ENCODE results near the gene HOXA3.

The HOXA3 gene

DNA sequence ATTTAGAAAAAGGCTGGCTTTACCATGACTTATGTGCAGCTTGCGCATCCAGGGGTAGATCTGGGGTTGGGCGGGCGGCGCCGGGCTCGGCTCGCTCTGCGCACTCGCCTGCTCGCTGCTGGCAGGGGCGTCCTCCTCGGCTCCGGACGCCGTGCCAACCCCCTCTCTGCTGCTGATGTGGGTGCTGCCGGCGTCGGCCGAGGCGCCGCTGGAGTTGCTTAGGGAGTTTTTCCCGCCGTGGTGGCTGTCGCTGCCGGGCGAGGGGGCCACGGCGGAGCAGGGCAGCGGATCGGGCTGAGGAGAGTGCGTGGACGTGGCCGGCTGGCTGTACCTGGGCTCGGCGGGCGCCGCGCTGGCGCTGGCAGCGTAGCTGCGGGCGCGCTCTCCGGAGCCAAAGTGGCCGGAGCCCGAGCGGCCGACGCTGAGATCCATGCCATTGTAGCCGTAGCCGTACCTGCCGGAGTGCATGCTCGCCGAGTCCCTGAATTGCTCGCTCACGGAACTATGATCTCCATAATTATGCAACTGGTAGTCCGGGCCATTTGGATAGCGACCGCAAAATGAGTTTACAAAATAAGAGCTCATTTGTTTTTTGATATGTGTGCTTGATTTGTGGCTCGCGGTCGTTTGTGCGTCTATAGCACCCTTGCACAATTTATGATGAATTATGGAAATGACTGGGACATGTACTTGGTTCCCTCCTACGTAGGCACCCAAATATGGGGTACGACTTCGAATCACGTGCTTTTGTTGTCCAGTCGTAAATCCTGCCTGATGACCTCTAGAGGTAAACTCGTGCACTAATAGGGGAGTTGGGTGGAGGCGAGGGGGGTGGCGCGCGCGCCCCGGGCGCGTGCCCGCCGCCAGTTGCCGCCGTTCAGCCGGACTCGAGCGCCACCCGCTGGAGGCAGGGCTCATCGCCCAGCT, 9.1 kb downstream of the HOXA3 start, which contains the start of gene HOXA5:
Gene HOXA5 (minus strand): TSS at position 659 of the 927 bp plus-strand sequence. CDS start 74 bp downstream, at position 585.
- H3K36me3 ChIP-seq: no peaks in the 10 kb centered on the region
- H3K9me3 ChIP-seq (ENCODE audit: severe bottlenecking): no peaks in the 10 kb centered on the region
- TF ChIP-seq, protein P1, sequence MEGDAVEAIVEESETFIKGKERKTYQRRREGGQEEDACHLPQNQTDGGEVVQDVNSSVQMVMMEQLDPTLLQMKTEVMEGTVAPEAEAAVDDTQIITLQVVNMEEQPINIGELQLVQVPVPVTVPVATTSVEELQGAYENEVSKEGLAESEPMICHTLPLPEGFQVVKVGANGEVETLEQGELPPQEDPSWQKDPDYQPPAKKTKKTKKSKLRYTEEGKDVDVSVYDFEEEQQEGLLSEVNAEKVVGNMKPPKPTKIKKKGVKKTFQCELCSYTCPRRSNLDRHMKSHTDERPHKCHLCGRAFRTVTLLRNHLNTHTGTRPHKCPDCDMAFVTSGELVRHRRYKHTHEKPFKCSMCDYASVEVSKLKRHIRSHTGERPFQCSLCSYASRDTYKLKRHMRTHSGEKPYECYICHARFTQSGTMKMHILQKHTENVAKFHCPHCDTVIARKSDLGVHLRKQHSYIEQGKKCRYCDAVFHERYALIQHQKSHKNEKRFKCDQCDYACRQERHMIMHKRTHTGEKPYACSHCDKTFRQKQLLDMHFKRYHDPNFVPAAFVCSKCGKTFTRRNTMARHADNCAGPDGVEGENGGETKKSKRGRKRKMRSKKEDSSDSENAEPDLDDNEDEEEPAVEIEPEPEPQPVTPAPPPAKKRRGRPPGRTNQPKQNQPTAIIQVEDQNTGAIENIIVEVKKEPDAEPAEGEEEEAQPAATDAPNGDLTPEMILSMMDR (IDR thresholded peaks at IDR 0.05; ENCODE audit: low read depth, low read length): peak; percentile 91
- H3K4me3 ChIP-seq (ENCODE audit: low read depth, low read length): peak within 1 kb of the TSS; percentile 56
- H3K27ac ChIP-seq: no peak within 1 kb of the TSS
- peak; percentile 78 for DNase-seq
- peaks cover 52% of the 10 kb centered on the region for H3K27me3 ChIP-seq (ENCODE audit: insufficient read depth, low read depth, severe bottlenecking)

DNA sequence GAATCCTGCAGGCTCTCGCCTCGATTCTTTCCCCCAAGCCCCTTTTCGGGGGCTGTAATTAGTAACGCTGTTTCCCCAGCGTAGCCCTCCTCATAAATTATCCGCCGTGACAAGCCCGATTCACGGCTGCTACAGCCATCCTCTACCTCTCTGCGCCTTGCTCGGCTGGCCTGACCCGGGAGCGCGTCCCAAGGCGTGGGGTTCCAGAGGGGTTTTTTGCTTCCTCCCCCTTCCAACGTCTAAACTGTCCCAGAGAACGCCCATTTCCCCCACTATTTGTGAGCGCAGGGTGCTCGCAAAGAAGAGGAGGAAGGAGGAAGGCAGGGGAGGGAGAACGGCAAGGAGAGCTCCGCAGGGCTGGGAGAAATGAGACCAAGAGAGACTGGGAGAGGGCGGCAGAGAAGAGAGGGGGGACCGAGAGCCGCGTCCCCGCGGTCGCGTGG, 9.8 kb downstream of the HOXA3 start:
- Histone ChIP-seq H3K27ac (no peak overlapping the region), H3K27me3 (ENCODE audit: insufficient read depth, low read depth, severe bottlenecking) (peaks cover 51% of the 10 kb centered on the region), H3K36me3 (no peaks in the 10 kb centered on the region), H3K9me3 (ENCODE audit: severe bottlenecking) (no peaks in the 10 kb centered on the region), H3K4me3 (ENCODE audit: low read depth, low read length) (peak overlapping the region; percentile 56)
- DNase-seq: no peak
- TF ChIP-seq, protein P1 (IDR thresholded peaks at IDR 0.05; ENCODE audit: low read depth, low read length): no peak

DNA sequence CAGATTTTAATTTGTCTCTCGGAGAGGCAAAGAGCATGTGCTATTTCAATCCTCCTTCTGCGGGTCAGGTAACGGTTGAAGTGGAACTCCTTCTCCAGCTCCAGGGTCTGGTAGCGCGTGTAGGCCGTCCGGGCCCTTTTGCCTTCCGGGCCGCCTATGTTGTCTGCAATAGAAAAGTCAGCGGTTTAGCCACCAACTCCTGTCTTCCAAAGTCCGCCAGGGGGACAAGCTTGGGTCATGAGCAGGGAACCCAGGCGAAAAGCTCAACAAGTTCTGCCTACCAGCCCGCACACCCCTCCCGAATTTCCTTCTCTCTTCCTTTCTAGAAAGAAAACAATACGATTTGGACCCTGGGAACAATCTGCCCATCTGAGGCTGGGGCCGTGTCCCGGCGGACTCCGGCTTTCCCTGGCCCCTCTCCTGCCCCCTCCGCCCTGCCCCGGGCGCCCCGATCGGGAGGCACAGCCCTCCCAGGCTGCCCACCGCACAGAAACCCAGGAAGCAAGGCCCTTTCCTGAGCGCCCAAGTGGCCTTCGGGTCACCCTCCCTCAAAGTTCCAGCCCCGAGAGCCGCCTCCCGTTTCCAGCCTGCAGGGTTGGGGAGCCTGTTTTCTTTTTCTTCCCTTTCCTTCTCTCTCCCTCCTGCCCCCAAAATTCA, 10.3 kb downstream of the HOXA3 start:
- TF ChIP-seq, protein P1 (IDR thresholded peaks at IDR 0.05; ENCODE audit: low read depth, low read length): no peak
- Histone ChIP-seq H3K36me3 (no peaks in the 10 kb centered on the region), H3K9me3 (ENCODE audit: severe bottlenecking) (no peaks in the 10 kb centered on the region), H3K27ac (no peak overlapping the region), H3K27me3 (ENCODE audit: insufficient read depth, low read depth, severe bottlenecking) (peaks cover 50% of the 10 kb centered on the region), H3K4me3 (ENCODE audit: low read depth, low read length) (peak overlapping the region; percentile 56; the same call in 1 of the 2 replicates)
- no peak for DNase-seq

DNA sequence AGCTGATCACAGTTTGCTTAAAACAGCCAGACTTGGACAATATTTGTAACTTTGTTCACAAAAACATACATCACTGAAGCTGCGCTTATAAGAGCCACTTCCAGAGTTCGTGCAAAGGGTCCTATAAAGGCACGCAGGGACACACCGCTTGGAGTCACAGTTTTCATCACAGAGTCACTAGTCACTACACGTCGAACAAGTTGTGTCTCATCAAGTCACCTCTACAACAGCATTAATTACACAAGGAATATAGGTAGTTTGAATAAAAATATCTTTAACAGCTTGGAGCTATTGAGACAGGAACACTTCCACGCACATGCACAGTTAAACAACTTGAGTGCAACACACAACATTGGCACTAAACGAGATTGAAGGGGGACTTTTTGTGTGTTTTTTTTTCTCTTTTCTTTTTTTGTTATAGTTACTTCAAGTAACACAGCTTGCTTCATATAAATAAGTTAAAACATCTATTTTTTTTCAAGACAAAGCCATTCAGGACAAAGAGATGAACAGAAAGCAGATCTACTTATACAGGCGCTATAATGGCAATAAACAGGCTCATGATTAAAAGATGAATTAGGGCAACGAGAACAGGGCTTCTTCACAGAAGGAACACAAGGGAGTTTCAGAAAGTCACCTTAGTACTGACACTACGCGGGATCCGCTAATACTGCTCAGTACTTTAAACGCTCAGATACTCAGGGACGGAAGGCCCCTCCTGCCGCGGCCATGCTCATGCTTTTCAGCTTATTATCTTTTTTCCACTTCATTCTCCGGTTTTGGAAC, 11.1 kb downstream of the HOXA3 start:
- H3K27me3 ChIP-seq (ENCODE audit: insufficient read depth, low read depth, severe bottlenecking): peaks cover 55% of the 10 kb centered on the region
- no peak overlapping the region for H3K4me3 ChIP-seq (ENCODE audit: low read depth, low read length)
- H3K9me3 ChIP-seq (ENCODE audit: severe bottlenecking): no peaks in the 10 kb centered on the region
- no peak for DNase-seq
- H3K36me3 ChIP-seq: no peaks in the 10 kb centered on the region
- H3K27ac ChIP-seq: no peak overlapping the region
- TF ChIP-seq, protein P1 (IDR thresholded peaks at IDR 0.05; ENCODE audit: low read depth, low read length): no peak

DNA sequence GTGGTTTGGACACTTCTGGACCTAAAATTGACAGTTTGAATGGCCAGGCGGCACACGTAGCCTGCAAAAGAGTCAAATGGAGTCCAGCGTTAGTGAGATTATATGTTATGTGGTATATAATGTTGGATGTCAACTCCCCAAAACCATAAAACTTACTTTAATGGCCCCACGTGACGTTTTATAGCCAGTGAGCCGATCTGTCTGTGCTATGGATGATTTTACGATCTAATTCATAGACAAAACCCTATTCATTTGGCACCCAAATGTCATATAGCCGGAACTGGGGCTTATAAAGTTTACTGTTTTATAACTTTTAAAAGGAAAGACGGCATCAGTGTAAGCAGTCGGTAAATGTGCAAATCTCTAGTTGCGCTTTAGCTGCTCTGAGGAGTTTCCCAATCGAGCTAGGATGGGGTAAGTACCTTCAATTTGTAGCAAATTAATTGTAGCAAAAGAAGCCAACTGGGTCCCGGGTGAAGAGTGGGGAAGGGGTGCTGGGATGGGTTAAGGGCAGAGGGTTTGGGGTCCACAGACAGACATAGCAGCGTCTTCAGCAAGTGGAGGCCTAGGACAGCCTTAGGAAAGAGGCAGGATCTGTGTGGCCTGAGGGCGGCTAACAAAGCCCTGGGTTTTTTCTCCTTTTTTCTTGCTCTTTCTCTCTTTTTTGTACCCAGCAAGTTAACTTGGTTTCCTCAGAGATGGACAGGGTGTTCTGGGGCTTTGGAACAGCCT, 12.1 kb downstream of the HOXA3 start:
- no peaks in the 10 kb centered on the region for H3K9me3 ChIP-seq (ENCODE audit: severe bottlenecking)
- H3K27me3 ChIP-seq (ENCODE audit: insufficient read depth, low read depth, severe bottlenecking): peaks cover 58% of the 10 kb centered on the region
- no peak overlapping the region for H3K4me3 ChIP-seq (ENCODE audit: low read depth, low read length)
- TF ChIP-seq, protein P1 (IDR thresholded peaks at IDR 0.05; ENCODE audit: low read depth, low read length): no peak
- no peak for DNase-seq
- H3K27ac ChIP-seq: no peak overlapping the region
- no peaks in the 10 kb centered on the region for H3K36me3 ChIP-seq

All from WERI-Rb-1 (cell line).